ENCODE data around the gene DPP3.

DNA sequence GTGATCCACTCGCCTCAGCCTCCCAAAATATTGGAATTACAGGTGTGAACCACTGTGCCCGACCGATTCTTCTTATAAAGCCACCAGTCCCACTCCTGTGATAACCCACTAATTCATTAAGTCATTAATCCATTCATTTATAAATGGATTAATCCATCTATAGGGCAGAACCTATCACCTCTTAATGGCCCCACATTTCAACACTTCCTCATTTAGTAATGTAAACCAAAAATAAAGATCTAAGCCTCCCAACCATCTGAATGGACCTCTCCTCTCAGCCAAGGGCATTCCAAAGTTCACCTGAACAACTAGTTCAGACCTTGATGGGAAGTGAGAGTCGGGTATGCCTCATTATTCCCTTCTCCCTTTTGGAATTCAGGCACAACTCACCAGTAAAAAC, 31.7 kb upstream of the DPP3 start:
- TF ChIP-seq, protein P1, sequence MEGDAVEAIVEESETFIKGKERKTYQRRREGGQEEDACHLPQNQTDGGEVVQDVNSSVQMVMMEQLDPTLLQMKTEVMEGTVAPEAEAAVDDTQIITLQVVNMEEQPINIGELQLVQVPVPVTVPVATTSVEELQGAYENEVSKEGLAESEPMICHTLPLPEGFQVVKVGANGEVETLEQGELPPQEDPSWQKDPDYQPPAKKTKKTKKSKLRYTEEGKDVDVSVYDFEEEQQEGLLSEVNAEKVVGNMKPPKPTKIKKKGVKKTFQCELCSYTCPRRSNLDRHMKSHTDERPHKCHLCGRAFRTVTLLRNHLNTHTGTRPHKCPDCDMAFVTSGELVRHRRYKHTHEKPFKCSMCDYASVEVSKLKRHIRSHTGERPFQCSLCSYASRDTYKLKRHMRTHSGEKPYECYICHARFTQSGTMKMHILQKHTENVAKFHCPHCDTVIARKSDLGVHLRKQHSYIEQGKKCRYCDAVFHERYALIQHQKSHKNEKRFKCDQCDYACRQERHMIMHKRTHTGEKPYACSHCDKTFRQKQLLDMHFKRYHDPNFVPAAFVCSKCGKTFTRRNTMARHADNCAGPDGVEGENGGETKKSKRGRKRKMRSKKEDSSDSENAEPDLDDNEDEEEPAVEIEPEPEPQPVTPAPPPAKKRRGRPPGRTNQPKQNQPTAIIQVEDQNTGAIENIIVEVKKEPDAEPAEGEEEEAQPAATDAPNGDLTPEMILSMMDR (IDR thresholded peaks at IDR 0.05 in 2 of 3, conservative IDR thresholded peaks at IDR 0.05 in 1 of 3; ENCODE audit: borderline replicate concordance in 1 of 3, insufficient read depth in 1 of 3, low read depth in 2 of 3, low read length in 2 of 3): no peak
- TF ChIP-seq, protein P2, sequence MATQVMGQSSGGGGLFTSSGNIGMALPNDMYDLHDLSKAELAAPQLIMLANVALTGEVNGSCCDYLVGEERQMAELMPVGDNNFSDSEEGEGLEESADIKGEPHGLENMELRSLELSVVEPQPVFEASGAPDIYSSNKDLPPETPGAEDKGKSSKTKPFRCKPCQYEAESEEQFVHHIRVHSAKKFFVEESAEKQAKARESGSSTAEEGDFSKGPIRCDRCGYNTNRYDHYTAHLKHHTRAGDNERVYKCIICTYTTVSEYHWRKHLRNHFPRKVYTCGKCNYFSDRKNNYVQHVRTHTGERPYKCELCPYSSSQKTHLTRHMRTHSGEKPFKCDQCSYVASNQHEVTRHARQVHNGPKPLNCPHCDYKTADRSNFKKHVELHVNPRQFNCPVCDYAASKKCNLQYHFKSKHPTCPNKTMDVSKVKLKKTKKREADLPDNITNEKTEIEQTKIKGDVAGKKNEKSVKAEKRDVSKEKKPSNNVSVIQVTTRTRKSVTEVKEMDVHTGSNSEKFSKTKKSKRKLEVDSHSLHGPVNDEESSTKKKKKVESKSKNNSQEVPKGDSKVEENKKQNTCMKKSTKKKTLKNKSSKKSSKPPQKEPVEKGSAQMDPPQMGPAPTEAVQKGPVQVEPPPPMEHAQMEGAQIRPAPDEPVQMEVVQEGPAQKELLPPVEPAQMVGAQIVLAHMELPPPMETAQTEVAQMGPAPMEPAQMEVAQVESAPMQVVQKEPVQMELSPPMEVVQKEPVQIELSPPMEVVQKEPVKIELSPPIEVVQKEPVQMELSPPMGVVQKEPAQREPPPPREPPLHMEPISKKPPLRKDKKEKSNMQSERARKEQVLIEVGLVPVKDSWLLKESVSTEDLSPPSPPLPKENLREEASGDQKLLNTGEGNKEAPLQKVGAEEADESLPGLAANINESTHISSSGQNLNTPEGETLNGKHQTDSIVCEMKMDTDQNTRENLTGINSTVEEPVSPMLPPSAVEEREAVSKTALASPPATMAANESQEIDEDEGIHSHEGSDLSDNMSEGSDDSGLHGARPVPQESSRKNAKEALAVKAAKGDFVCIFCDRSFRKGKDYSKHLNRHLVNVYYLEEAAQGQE (IDR thresholded peaks at IDR 0.05; ENCODE audit: low read depth): no peak
- TF ChIP-seq, protein P3, sequence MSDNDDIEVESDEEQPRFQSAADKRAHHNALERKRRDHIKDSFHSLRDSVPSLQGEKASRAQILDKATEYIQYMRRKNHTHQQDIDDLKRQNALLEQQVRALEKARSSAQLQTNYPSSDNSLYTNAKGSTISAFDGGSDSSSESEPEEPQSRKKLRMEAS (IDR thresholded peaks at IDR 0.05): no peak
- no peak for TF ChIP-seq TCF7L2 (IDR thresholded peaks at IDR 0.05; ENCODE audit: borderline replicate concordance, extremely low read depth, insufficient read depth, insufficient read length)
- no peak for TF ChIP-seq EZH2phosphoT487 (IDR thresholded peaks at IDR 0.05; ENCODE audit: borderline replicate concordance)
